22Rv1 (cell line): ENCODE measurements around the gene CDH2.

Source experiments
- H3K27ac ChIP-seq: fragments of 450-650 bp; 2 replicates; pipeline ENCODE4 v1.5.1; 2017
- ZFX ChIP-seq: fragments of 450-650 bp; IDR thresholded peaks from 2 replicates; pipeline ENCODE4 v1.6.1; 2017; ENCODE audit warnings: antibody characterized with exemption, borderline replicate concordance
- TF ChIP-seq, protein P1 (sequence below): fragments of 450-650 bp; IDR thresholded peaks from 2 replicates; pipeline ENCODE4 v1.5.1; 2017; ENCODE audit warnings: mild to moderate bottlenecking

CDH2 gene

DNA sequence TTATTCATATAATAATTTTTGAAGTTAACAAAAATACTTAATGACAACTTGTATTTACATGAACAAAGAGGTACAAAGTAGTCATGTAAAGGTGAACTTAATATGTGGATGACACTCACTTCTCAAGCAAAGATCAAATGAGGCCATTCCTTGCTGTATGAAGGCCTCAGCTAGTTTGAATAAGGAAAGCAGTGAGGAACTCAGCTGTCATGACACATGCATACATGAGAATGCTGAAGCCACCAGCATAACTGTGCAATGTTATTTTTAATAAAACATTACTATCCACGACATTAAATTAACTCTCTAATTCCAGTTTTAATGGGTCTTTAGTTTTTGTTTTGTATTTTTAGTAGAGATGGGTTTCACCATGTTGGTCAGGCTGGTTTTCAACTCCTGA, 102.9 kb downstream of the CDH2 start:
- no peak for TF ChIP-seq ZFX
- TF ChIP-seq, protein P1, sequence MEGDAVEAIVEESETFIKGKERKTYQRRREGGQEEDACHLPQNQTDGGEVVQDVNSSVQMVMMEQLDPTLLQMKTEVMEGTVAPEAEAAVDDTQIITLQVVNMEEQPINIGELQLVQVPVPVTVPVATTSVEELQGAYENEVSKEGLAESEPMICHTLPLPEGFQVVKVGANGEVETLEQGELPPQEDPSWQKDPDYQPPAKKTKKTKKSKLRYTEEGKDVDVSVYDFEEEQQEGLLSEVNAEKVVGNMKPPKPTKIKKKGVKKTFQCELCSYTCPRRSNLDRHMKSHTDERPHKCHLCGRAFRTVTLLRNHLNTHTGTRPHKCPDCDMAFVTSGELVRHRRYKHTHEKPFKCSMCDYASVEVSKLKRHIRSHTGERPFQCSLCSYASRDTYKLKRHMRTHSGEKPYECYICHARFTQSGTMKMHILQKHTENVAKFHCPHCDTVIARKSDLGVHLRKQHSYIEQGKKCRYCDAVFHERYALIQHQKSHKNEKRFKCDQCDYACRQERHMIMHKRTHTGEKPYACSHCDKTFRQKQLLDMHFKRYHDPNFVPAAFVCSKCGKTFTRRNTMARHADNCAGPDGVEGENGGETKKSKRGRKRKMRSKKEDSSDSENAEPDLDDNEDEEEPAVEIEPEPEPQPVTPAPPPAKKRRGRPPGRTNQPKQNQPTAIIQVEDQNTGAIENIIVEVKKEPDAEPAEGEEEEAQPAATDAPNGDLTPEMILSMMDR: no peak
- H3K27ac ChIP-seq: no peak overlapping the region

DNA sequence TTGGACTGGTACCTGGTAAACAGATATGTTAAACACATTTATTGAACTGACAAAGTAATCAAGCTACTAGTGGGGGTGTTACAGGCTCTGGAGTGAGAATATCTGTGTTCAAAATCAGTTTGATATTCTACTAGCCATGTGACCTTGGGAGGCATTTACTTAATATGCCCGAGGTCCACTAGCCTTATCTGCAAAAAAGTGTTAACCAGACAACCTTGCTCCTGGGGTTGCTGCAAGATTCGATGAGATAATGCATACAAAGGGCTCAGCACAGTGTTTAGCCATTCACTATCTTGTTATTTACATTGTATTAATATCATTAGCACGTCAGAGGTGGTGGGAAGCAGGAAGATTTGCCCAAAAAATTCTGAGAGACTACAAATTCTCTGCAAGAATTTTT, 103.3 kb downstream of the CDH2 start:
- H3K27ac ChIP-seq: no peak overlapping the region
- TF ChIP-seq ZFX: no peak

DNA sequence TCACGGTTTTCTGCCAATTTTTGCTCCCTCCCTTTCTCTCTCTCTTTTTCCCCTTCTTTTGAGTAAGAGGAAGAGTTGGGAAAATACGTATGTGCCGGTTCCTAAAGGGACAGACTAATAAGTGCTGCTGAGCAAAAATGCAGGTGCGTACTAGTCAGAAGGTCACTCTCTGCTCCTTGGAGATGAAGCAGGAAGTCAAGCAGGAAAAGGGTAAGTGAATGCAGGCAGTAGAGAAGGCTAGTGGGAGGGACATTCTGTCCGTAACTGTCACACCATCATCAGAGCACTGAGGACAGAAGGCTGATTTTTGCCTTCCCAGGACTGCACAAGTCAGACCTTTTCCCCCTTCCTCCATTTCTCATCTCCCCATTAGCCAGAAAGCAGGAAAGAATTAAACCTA, 105.7 kb downstream of the CDH2 start:
- H3K27ac ChIP-seq: no peak overlapping the region
- TF ChIP-seq ZFX: no peak
- TF ChIP-seq, protein P1: no peak

DNA sequence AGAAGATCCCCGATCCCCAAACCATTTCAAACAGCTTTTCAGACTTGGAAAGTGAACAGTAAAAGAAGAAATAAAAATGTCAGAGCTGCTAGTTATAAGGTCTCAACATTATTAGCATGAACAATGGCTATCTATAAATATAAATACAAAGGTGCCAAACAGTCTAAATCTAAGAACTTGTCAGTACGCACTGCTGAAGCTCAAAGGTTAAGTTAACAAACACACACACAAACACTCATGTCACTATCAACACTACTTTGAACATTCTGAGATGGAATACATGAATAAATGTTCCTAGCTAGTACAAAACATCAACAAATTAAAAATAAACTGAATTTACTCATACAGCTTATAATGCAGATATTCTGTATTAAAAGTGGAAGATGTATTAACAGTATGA, 108.7 kb downstream of the CDH2 start:
- TF ChIP-seq, protein P1: no peak
- TF ChIP-seq ZFX: no peak
- H3K27ac ChIP-seq: no peak overlapping the region

DNA sequence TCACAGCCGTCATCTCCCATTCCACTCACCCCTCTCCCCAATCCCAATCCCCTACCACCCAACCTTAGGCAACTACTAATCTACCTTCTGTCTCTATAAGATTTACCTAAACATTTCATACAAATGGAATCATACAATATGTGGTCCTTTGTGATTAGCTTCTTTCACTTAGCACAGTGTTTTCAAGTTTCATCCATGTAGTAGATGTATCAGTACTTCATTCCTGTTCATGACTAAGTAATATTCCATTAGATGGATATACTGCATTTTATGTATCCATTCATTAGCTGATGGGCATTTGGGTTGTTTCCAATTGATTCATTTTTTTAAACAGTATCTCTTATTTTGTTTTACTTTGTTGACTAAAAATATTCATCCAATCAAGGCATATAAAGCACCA, 109.6 kb downstream of the CDH2 start:
- TF ChIP-seq, protein P1: no peak
- TF ChIP-seq ZFX: no peak
- no peak overlapping the region for H3K27ac ChIP-seq

DNA sequence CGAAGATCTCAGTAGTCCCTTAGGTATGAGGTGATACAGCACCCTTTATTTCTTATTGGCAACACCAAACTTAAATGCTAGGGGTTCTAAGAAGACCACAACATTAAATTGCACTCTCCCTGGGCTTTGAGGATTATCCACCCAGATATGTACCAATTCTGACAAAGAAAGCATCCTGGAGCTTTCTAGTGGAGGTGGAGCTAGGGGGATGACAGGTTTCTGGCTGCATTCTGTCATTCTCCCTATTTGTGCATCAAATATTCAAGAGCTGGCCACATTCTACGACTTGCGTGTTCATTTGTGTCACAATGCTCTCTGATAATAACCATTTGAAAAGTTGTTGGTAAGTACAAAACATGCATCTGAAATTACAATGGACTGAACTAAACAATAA, 111.1 kb downstream of the CDH2 start:
- H3K27ac ChIP-seq: no peak overlapping the region
- no peak for TF ChIP-seq ZFX
- TF ChIP-seq, protein P1: no peak

DNA sequence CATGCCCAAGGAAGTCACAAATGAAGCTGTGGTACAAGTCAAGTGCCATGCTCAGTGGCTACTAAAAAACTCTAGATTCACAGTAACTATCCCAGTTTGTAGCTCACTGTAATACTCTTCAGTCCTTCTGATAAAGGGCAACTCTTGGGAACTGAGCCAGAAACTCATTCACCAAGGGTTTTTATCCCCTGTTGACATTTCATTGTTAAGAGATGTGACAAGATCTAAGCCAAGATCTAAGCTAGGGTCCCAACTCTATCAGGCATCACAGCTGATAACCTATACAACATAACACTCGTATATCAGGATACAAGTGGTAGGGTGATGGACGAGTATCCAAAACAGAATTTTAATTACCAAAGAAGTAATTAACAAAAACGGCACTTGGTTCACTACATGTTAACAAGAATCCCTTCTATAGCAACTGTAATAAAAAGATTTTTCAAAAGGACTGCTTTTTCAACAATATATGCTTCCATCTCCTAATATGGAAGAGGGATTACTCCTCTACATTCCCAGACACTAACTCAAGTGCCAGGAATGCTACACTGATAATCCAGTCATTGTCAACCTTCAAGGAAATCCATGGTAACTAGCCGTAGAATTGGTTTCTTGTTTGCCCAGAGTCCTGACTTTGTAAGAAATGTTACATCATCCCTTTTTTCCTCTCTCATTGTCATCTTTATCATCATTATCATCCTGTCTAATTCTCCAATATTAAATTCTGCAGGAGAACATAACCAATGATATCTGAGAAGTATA, 111.7 kb downstream of the CDH2 start:
- H3K27ac ChIP-seq: no peak overlapping the region
- no peak for TF ChIP-seq ZFX
- TF ChIP-seq, protein P1: no peak

DNA sequence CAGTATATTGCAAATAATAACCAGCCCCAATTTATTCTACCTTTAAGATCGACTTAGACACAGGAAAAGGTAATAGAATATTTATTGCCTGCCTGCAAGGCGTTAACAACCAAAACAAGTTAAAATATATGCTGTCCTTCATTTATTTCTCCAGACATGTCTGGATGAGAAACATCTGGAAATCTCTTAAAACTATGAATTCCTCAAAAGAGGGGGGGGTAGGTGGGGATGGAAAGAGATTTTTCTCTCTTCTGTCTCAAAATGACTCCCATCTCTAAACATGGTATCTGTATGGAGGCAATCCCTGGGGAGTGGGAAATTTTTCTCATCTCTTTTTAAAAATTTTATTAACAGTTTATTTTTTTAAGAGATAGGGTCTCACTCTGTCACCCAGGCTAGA, 113.0 kb downstream of the CDH2 start:
- no peak overlapping the region for H3K27ac ChIP-seq
- no peak for TF ChIP-seq ZFX
- TF ChIP-seq, protein P1: no peak
